ENCODE results near the gene GATAD2B.

Gene GATAD2B

GRCh38 chr1:153929981-153930948 is 7.5 kb upstream of the GATAD2B start:
- no peak for TF ChIP-seq CTCF (conservative IDR thresholded peaks at IDR 0.05; ENCODE audit: low read depth, low read length)
- H3K4me3 ChIP-seq (ENCODE audit: low read depth, low read length) = no peak overlapping the region
- DNase-seq (ENCODE audit: low read depth) = no peak

- no peak for DNase-seq (ENCODE audit: low read depth)
- no peak for TF ChIP-seq CTCF (conservative IDR thresholded peaks at IDR 0.05; ENCODE audit: low read depth, low read length)
- no peak overlapping the region for H3K4me3 ChIP-seq (ENCODE audit: low read depth, low read length)
These were observed 6.7 kb upstream of the GATAD2B start for GRCh38 chr1:153929426-153929825.

GRCh38 chr1:153928791-153929341 is 6.1 kb upstream of the GATAD2B start:
- DNase-seq (ENCODE audit: low read depth) = no peak
- no peak overlapping the region for H3K4me3 ChIP-seq (ENCODE audit: low read depth, low read length)
- TF ChIP-seq CTCF (conservative IDR thresholded peaks at IDR 0.05; ENCODE audit: low read depth, low read length) = no peak

- no peak for TF ChIP-seq CTCF (conservative IDR thresholded peaks at IDR 0.05; ENCODE audit: low read depth, low read length)
- no peak overlapping the region for H3K4me3 ChIP-seq (ENCODE audit: low read depth, low read length)
- DNase-seq (ENCODE audit: low read depth) = no peak
These were observed 5.5 kb upstream of the GATAD2B start for GRCh38 chr1:153928245-153928644.

GRCh38 chr1:153926405-153926804 is 3.6 kb upstream of the GATAD2B start:
- no peak for DNase-seq (ENCODE audit: low read depth)
- TF ChIP-seq CTCF (conservative IDR thresholded peaks at IDR 0.05; ENCODE audit: low read depth, low read length) = no peak
- H3K4me3 ChIP-seq (ENCODE audit: low read depth, low read length) = no peak overlapping the region

- no peak for DNase-seq (ENCODE audit: low read depth)
- peak; percentile 9 for TF ChIP-seq CTCF (conservative IDR thresholded peaks at IDR 0.05; ENCODE audit: low read depth, low read length)
- H3K4me3 ChIP-seq (ENCODE audit: low read depth, low read length) = peak overlapping the region; percentile 95
These were observed 448 bp downstream of the GATAD2B start for GRCh38 chr1:153922076-153922971.
